Skeletal muscle tissue (tissue), 4 donors: Measurements from ENCODE around the gene OSBPL6. TPM values are rescaled to one million over a fixed set of nuclear protein-coding genes. Genes with fewer than 3 reads are reported as not detected.
"Not testable (repeated sequence)": the region's sequence is repeated elsewhere in the genome, so short reads cannot be mapped to it uniquely, and the experiment has no call there.

Experiments used
- H3K27ac ChIP-seq: one replicate; pipeline ENCODE4 v1.7.0; 2013; ENCODE audit warnings: mild to moderate bottlenecking, low read depth, low read length, inconsistent platforms
- H3K27me3 ChIP-seq, 3 donors: one replicate each; pipeline ENCODE4 v1.7.0; 2013; ENCODE audit warnings: low read length in 3 of 3; ENCODE audit not compliant: control insufficient read depth in 3 of 3, insufficient read depth in 3 of 3
- H3K36me3 ChIP-seq, 3 donors: one replicate each; pipeline ENCODE4 v1.7.0; 2013; ENCODE audit warnings: low read length in 3 of 3; ENCODE audit not compliant: control insufficient read depth in 3 of 3, insufficient read depth in 3 of 3
- H3K4me1 ChIP-seq, 3 donors: one replicate each; pipeline ENCODE4 v1.7.0; 2013; ENCODE audit warnings: low read length in 3 of 3, mild to moderate bottlenecking in 3 of 3; ENCODE audit not compliant: control insufficient read depth in 3 of 3, insufficient read depth in 3 of 3
- H3K4me3 ChIP-seq, 3 donors: one replicate each; pipeline ENCODE4 v1.7.0; 2013; ENCODE audit warnings: low read length in 3 of 3
- H3K9ac ChIP-seq, 3 donors: one replicate each; pipeline ENCODE4 v1.7.0; 2013; ENCODE audit warnings: low read length in 3 of 3, mild to moderate bottlenecking in 3 of 3, moderate library complexity in 2 of 3, low read depth in 1 of 3
- H3K9me3 ChIP-seq, 3 donors: one replicate each; pipeline ENCODE4 v1.7.0; 2013; ENCODE audit warnings: low read length in 3 of 3; ENCODE audit not compliant: control insufficient read depth in 3 of 3
- total RNA-seq: library from RNA; depleted of rRNA; stranded (reverse); fragments of >200 nt; gene quantifications from one replicate; pipeline ENCODE4 v1.2.3, GENCODE V29; 2014
- donor health status: Osteomylitis.

The OSBPL6 gene
- total RNA-seq = 2.1 TPM

DNA sequence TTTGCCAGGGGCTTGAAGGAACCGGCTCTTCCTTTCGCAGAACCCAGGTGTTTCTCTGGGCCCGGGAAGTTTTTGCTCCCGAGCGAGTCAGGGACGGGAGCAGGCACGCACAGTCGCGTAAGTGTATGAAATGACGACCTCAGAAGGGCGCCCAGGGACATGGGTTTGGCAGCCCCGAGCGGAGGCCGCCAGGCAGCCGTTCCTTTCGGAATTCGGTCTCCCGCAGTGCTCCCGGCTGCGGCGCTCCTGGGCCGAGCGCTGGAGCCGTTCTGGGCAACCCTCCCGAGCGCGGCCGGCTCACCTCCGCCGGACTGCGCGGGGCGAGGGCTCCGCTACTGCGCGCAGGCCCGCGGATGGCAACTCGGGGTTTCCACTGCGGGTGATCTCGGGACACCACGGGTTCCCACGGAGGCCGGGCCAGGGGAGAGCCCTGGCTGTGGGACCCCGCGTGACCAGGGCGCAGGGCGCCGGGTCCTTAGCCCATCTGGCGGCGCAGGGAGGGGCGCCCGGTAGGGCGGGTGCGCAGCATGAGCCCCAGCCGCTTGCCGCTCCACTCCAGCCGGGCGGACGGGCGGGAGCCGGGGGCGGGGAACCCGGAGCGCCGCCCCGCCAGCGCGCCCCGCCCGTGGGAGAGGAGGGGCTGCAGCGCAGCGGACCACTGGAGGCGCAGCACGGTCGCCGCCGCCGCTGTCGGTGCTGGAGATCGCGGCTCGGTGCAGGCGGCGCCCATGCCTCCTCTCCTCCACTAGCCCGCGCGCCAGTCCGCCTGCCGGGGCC, at the start of gene OSBPL6:
TSS of gene OSBPL6 (plus strand) at position 690 of the 777 bp plus-strand sequence. CDS start 111,673 bp downstream, outside the sequence.
- Histone ChIP-seq H3K36me3 (no peaks in the 10 kb centered on the region), H3K4me3 (peak within 1 kb of the TSS; percentile 86 to 93 (median 90)), H3K27me3 (no peaks in the 10 kb centered on the region), H3K27ac (peak within 1 kb of the TSS; percentile 92), H3K9me3 (no peaks in the 10 kb centered on the region), H3K4me1 (peaks cover 11 to 17% (median 12%) of the 10 kb centered on the region in 3 donors), H3K9ac (peak within 1 kb of the TSS; percentile 79 to 94 (median 88))

- Histone ChIP-seq H3K27ac (no peak overlapping the region), H3K36me3 (no peaks in the 10 kb centered on the region), H3K4me1 (no peaks in the 10 kb centered on the region), H3K4me3 (no peak overlapping the region), H3K9ac (no peak overlapping the region), H3K9me3 (no peaks in the 10 kb centered on the region), H3K27me3 (no peaks in the 10 kb centered on the region)
These were observed 42.3 kb upstream of the OSBPL6 start for GRCh38 chr2:178152033-178152432.

GRCh38 chr2:178152542-178152941, 41.8 kb upstream of the OSBPL6 start:
- Histone ChIP-seq H3K36me3 (no peaks in the 10 kb centered on the region), H3K4me3 (no peak overlapping the region), H3K27me3 (no peaks in the 10 kb centered on the region), H3K9ac (no peak overlapping the region), H3K9me3 (no peaks in the 10 kb centered on the region), H3K27ac (no peak overlapping the region), H3K4me1 (no peaks in the 10 kb centered on the region)

- Histone ChIP-seq H3K4me3 (no peak overlapping the region), H3K4me1 (no peaks in the 10 kb centered on the region), H3K9me3 (no peaks in the 10 kb centered on the region), H3K36me3 (no peaks in the 10 kb centered on the region), H3K27ac (no peak overlapping the region), H3K27me3 (no peaks in the 10 kb centered on the region), H3K9ac (no peak overlapping the region)
These were observed 41.3 kb upstream of the OSBPL6 start for GRCh38 chr2:178152977-178153376.

- H3K9ac ChIP-seq, H3K27me3 ChIP-seq, H3K4me1 ChIP-seq, H3K27ac ChIP-seq, H3K4me3 ChIP-seq, H3K9me3 ChIP-seq, H3K36me3 ChIP-seq: not testable (repeated sequence)
These were observed 40.4 kb upstream of the OSBPL6 start for GRCh38 chr2:178153878-178154277.

GRCh38 chr2:178155524-178155923, 38.8 kb upstream of the OSBPL6 start:
- no peak overlapping the region for H3K27ac ChIP-seq
- H3K9ac ChIP-seq = no peak overlapping the region
- no peaks in the 10 kb centered on the region for H3K9me3 ChIP-seq
- H3K4me1 ChIP-seq = no peaks in the 10 kb centered on the region
- no peaks in the 10 kb centered on the region for H3K27me3 ChIP-seq
- no peaks in the 10 kb centered on the region for H3K36me3 ChIP-seq
- no peak overlapping the region for H3K4me3 ChIP-seq

DNA sequence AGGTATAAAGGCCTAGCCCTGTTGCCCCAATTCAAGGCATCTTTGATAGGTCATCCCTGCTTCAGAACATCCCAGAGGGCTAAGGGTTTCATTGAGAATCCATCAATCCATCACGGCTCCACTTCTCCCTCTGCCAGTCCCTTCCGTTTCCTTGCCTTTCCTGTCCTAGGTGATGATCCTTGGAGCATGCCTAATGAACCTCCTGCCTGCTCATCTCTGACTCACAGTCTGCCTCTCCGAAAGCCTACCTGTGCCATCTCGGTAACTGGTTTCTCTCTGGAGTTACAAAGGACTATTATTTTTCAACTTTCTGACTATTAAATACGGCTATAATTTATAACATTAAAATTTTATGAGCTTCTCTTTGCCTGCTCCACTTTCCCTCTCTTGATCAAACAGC, 36.7 kb upstream of the OSBPL6 start:
- no peak overlapping the region for H3K4me3 ChIP-seq
- H3K27ac ChIP-seq = no peak overlapping the region
- no peaks in the 10 kb centered on the region for H3K9me3 ChIP-seq
- no peaks in the 10 kb centered on the region for H3K27me3 ChIP-seq
- no peak overlapping the region for H3K9ac ChIP-seq
- H3K4me1 ChIP-seq = no peaks in the 10 kb centered on the region
- no peaks in the 10 kb centered on the region for H3K36me3 ChIP-seq

- no peaks in the 10 kb centered on the region for H3K27me3 ChIP-seq
- H3K9me3 ChIP-seq = no peaks in the 10 kb centered on the region
- no peak overlapping the region for H3K27ac ChIP-seq
- H3K36me3 ChIP-seq = no peaks in the 10 kb centered on the region
- no peak overlapping the region for H3K9ac ChIP-seq
- H3K4me3 ChIP-seq = no peak overlapping the region
- no peaks in the 10 kb centered on the region for H3K4me1 ChIP-seq
These were observed 34.3 kb upstream of the OSBPL6 start for GRCh38 chr2:178159966-178160365.

GRCh38 chr2:178160601-178161000, 33.7 kb upstream of the OSBPL6 start:
- H3K36me3 ChIP-seq = no peaks in the 10 kb centered on the region
- H3K27ac ChIP-seq = no peak overlapping the region
- H3K4me1 ChIP-seq = no peaks in the 10 kb centered on the region
- H3K4me3 ChIP-seq = no peak overlapping the region
- H3K27me3 ChIP-seq = no peaks in the 10 kb centered on the region
- no peak overlapping the region for H3K9ac ChIP-seq
- H3K9me3 ChIP-seq = no peaks in the 10 kb centered on the region

GRCh38 chr2:178163395-178163794, 30.9 kb upstream of the OSBPL6 start:
- H3K4me1 ChIP-seq = no peaks in the 10 kb centered on the region
- no peaks in the 10 kb centered on the region for H3K27me3 ChIP-seq
- H3K27ac ChIP-seq = no peak overlapping the region
- H3K4me3 ChIP-seq = no peak overlapping the region
- no peaks in the 10 kb centered on the region for H3K9me3 ChIP-seq
- no peaks in the 10 kb centered on the region for H3K36me3 ChIP-seq
- no peak overlapping the region for H3K9ac ChIP-seq
